ENCODE measurements around the gene CEP85.

DNA sequence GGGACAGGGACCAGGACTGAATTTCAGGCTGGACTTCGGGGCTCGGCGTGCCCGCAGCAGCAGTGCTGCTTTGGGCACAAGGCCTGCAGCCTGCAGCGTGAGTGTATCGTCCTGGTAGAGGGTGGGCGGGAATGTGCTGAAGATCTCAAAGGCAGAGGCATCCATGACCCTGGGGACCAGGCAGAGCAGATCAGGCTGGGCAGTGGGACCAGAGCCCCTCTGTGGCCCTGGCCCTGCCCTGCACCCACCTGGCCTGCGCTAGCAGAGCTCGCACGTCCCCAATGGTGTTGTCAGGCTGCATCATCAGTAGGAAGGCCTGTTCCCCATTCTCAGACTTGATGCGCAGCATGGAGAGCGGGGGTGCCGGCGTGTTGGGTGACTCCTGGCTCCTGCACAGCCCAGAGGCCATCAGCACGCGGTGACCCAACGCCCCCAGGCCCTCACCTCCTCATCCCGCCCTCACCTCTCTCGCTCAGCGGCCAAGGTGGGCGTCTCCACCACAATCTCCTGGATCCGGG is 48.5 kb downstream of the CEP85 start:
- no peak for TF ChIP-seq ARNT (IDR thresholded peaks at IDR 0.05)
- TF ChIP-seq FOXM1 (IDR thresholded peaks at IDR 0.05; ENCODE audit: borderline replicate concordance), result no peak
- no peak for TF ChIP-seq FOXK2 (IDR thresholded peaks at IDR 0.05)
- no peak for TF ChIP-seq HDGF (IDR thresholded peaks at IDR 0.05; ENCODE audit: borderline replicate concordance)
- TF ChIP-seq SUZ12 (IDR thresholded peaks at IDR 0.05), result no peak
- TF ChIP-seq BHLHE40 (IDR thresholded peaks at IDR 0.05; ENCODE audit: borderline replicate concordance), result no peak
- no peak for TF ChIP-seq LEF1 (IDR thresholded peaks at IDR 0.05; ENCODE audit: borderline replicate concordance)
- TF ChIP-seq ELF4 (IDR thresholded peaks at IDR 0.05), result no peak
- TF ChIP-seq FOXA1 (IDR thresholded peaks at IDR 0.05), result no peak
- TF ChIP-seq, protein P1, sequence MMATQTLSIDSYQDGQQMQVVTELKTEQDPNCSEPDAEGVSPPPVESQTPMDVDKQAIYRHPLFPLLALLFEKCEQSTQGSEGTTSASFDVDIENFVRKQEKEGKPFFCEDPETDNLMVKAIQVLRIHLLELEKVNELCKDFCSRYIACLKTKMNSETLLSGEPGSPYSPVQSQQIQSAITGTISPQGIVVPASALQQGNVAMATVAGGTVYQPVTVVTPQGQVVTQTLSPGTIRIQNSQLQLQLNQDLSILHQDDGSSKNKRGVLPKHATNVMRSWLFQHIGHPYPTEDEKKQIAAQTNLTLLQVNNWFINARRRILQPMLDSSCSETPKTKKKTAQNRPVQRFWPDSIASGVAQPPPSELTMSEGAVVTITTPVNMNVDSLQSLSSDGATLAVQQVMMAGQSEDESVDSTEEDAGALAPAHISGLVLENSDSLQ (IDR thresholded peaks at IDR 0.05), result no peak

Data from HEK293T (cell line).